ENCODE data around the gene SLC22A3. TPM values are rescaled to one million over a fixed set of nuclear protein-coding genes. Genes with fewer than 3 reads are reported as not detected.
"Not testable (repeated sequence)": the region's sequence is repeated elsewhere in the genome, so short reads cannot be mapped to it uniquely, and the experiment has no call there.

Gene SLC22A3
- total RNA-seq, 2 donors from 2014 or later, result 0.11 TPM; not detected in 1

GRCh38 chr6:160477072-160477471 lies 128.9 kb downstream of the SLC22A3 start:
- H3K4me3 Mint-ChIP-seq; H3K27ac Mint-ChIP-seq; ATAC-seq (replicated peaks); H3K27me3 Mint-ChIP-seq; H3K4me1 Mint-ChIP-seq: not testable (repeated sequence)
- Mint-ChIP-seq H3K9me3 (peaks cover 18% of the 10 kb centered on the region), H3K36me3 (ENCODE audit: low read depth) (peaks cover 24% of the 10 kb centered on the region)

- Mint-ChIP-seq H3K27me3 (no peaks in the 10 kb centered on the region), H3K27ac (no peak overlapping the region), H3K4me3 (no peak overlapping the region), H3K36me3 (ENCODE audit: low read depth) (peaks cover 32% of the 10 kb centered on the region), H3K9me3 (peaks cover 23% of the 10 kb centered on the region), H3K4me1 (peaks cover 5% of the 10 kb centered on the region)
- no peak for ATAC-seq (replicated peaks)
These were observed 129.7 kb downstream of the SLC22A3 start for GRCh38 chr6:160477901-160478300.

- Mint-ChIP-seq H3K27ac (no peak overlapping the region), H3K36me3 (ENCODE audit: low read depth) (peaks cover 52% of the 10 kb centered on the region)
- no peak for ATAC-seq (replicated peaks)
These were observed 138.9 kb downstream of the SLC22A3 start for GRCh38 chr6:160487116-160487515.

GRCh38 chr6:160489091-160489490 lies 140.9 kb downstream of the SLC22A3 start:
- H3K27me3 Mint-ChIP-seq, result no peaks in the 10 kb centered on the region
- H3K27ac Mint-ChIP-seq, result no peak overlapping the region
- H3K4me1 Mint-ChIP-seq, result no peaks in the 10 kb centered on the region
- no peak overlapping the region for H3K4me3 Mint-ChIP-seq
- H3K36me3 Mint-ChIP-seq (ENCODE audit: low read depth), result peaks cover 50% of the 10 kb centered on the region
- no peaks in the 10 kb centered on the region for H3K9me3 Mint-ChIP-seq
- ATAC-seq (replicated peaks), result no peak

More at GRCh38 chr6:160487116-160487515, 138.9 kb downstream of the SLC22A3 start:
- Mint-ChIP-seq H3K9me3 (peaks cover 4% of the 10 kb centered on the region), H3K4me1 (no peaks in the 10 kb centered on the region), H3K4me3 (no peak overlapping the region), H3K27me3 (no peaks in the 10 kb centered on the region)

GRCh38 chr6:160494576-160494975 lies 146.4 kb downstream of the SLC22A3 start:
- H3K9me3 Mint-ChIP-seq, result no peaks in the 10 kb centered on the region
- peaks cover 50% of the 10 kb centered on the region for H3K36me3 Mint-ChIP-seq (ENCODE audit: low read depth)
- no peak for ATAC-seq (replicated peaks)

GRCh38 chr6:160500639-160501038 lies 152.5 kb downstream of the SLC22A3 start:
- no peaks in the 10 kb centered on the region for H3K4me1 Mint-ChIP-seq
- peaks cover 6% of the 10 kb centered on the region for H3K9me3 Mint-ChIP-seq
- H3K4me3 Mint-ChIP-seq, result no peak overlapping the region
- no peak overlapping the region for H3K27ac Mint-ChIP-seq
- H3K36me3 Mint-ChIP-seq (ENCODE audit: low read depth), result peaks cover 39% of the 10 kb centered on the region
- H3K27me3 Mint-ChIP-seq, result no peaks in the 10 kb centered on the region
- ATAC-seq (replicated peaks), result peak; percentile 35

More at GRCh38 chr6:160494576-160494975, 146.4 kb downstream of the SLC22A3 start:
- Mint-ChIP-seq H3K4me3 (no peak overlapping the region), H3K27ac (no peak overlapping the region), H3K4me1 (no peaks in the 10 kb centered on the region), H3K27me3 (no peaks in the 10 kb centered on the region)

Other genes starting within 250 kb of the SLC22A3 start
- 1 to 10 TPM; 3.3 to 3.7 TPM for gene SLC22A1, start 226.6 kb upstream of the SLC22A3 start, total RNA-seq
- not detected for gene SLC22A2, start 89.6 kb upstream of the SLC22A3 start, total RNA-seq